Psoas muscle (tissue), 8 donors: Measurements from ENCODE around the gene SLC39A11. TPM values are rescaled to one million over a fixed set of nuclear protein-coding genes. Genes with fewer than 3 reads are reported as not detected.

Source experiments
- ATAC-seq, 4 donors: fragments of 200-7000 bp; cut with Tn5 transposase; one replicate each; pipeline ENCODE4 v1.9.1; 2020; ENCODE audit warnings: moderate library complexity in 3 of 4, mild to moderate bottlenecking in 2 of 4
- DNase-seq, 2 donors: peaks; one replicate each; pipeline ENCODE4 v3.0.0-alpha.2; 2020
- H3K27ac ChIP-seq: fragments of 200-600 bp; one replicate; pipeline ENCODE4 v1.8.0; 2022
- H3K27me3 ChIP-seq, 3 donors: fragments of 200-600 bp in 1 of 3; one replicate each; pipeline versions ENCODE4 v1.6.1 to v1.8.0; 2013 to 2022; ENCODE audit warnings: low read length in 2 of 3, mild to moderate bottlenecking in 2 of 3, moderate library complexity in 1 of 3; ENCODE audit not compliant: insufficient read depth in 3 of 3
- H3K36me3 ChIP-seq, 2 donors: fragments of 200-600 bp in 1 of 2; one replicate each; pipeline versions ENCODE4 v1.6.1 to v1.8.0; 2013 to 2022; ENCODE audit warnings: low read depth in 1 of 2, mild to moderate bottlenecking in 1 of 2, moderate library complexity in 1 of 2; ENCODE audit not compliant: insufficient read depth in 1 of 2
- H3K4me1 ChIP-seq: fragments of 200-600 bp; one replicate; pipeline ENCODE4 v1.8.0; 2022
- H3K4me3 ChIP-seq: fragments of 200-600 bp; one replicate; pipeline ENCODE4 v1.8.0; 2022; ENCODE audit warnings: mild to moderate bottlenecking
- H3K9me3 ChIP-seq: fragments of 200-600 bp; one replicate; pipeline ENCODE4 v1.8.0; 2022
- WGBS, 3 donors: extraction: QIAGEN DNeasy Blood & Tissue Kit; methylation state at CpG; one replicate each; pipeline versions ENCODE4 v1.1.6 to v1.1.7; 2013; 5-methylcytosine and 5-hydroxymethylcytosine counted together
- intact Hi-C, 2 donors: fragments of 100-400 bp; cut with DNase I; formaldehyde crosslinking; loops; one replicate each; pipeline versions ENCODE4 v1.11.0 to v1.14.2; 2022
- polyA plus RNA-seq, 3 donors: library from polyadenylated mRNA; stranded (reverse); fragments of 200-250 nt; gene quantifications; one replicate each; pipeline ENCODE4 v1.2.3, GENCODE V29; 2013
- total RNA-seq, 4 donors: library from RNA; stranded (reverse); fragmentation: NEBNext Ultra II Directional in 2 of 4; extraction: Animal tissue kit (Norgen Biotek cat#: 25700) in 2 of 4; gene quantifications; one replicate each; pipeline versions ENCODE4 v1.2.1 to v1.2.4, GENCODE V29; 2021 to 2023
- TF ChIP-seq, protein P1 (sequence below): fragments of 200-600 bp; IDR thresholded peaks from one replicate; pipeline ENCODE4 v1.8.0; 2022; ENCODE audit warnings: antibody characterized with exemption
- donor health status: healthy with polysubstance abuse.
- donor health status: DM: no; HTN: no; CAD: no; lungs with moderate emphysema.
- donor health status: Bipolar disorder and iron deficiency.
- donor health status: healthy.
- donor health status: DM: yes; HTN: yes; CAD: no.
- donor health status: DM: no; HTN: no; CAD: no.
- donor health status: DM: no; HTN: no; CAD: no.
- donor health status: DM: yes; HTN: yes; CAD: no.

SLC39A11 gene
- total and polyA plus RNA-seq, 7 donors, result 1.6 to 9.7 (median 7.9) TPM

DNA sequence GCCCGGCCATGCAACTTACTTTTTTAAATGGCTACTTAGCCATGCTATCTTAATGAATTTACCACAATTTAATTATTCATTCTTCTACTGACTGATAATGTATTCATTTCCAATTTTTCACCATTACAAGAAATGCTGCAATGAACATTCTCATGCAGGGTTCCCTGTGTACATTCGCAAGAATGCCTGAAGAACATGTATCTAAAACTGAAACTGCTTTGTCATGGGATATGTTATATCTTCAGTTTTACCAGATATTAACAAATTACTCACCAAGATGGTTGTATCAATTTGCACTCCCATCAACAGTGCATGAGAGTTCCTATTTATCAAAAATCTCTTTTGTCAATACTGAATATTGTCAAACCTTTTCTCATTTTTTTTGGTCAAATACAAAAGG is 100.8 kb downstream of the SLC39A11 start:
- 94 to 100% (median 98%) methylated on average over 2 of the region's 2 CpGs for WGBS, 3 donors
- no peaks in the 10 kb centered on the region for H3K36me3 ChIP-seq
- H3K27ac ChIP-seq, result no peak overlapping the region
- ATAC-seq (no peak), DNase-seq (no peak)
- TF ChIP-seq, protein P1, sequence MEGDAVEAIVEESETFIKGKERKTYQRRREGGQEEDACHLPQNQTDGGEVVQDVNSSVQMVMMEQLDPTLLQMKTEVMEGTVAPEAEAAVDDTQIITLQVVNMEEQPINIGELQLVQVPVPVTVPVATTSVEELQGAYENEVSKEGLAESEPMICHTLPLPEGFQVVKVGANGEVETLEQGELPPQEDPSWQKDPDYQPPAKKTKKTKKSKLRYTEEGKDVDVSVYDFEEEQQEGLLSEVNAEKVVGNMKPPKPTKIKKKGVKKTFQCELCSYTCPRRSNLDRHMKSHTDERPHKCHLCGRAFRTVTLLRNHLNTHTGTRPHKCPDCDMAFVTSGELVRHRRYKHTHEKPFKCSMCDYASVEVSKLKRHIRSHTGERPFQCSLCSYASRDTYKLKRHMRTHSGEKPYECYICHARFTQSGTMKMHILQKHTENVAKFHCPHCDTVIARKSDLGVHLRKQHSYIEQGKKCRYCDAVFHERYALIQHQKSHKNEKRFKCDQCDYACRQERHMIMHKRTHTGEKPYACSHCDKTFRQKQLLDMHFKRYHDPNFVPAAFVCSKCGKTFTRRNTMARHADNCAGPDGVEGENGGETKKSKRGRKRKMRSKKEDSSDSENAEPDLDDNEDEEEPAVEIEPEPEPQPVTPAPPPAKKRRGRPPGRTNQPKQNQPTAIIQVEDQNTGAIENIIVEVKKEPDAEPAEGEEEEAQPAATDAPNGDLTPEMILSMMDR, result no peak
- no peaks in the 10 kb centered on the region for H3K27me3 ChIP-seq
- H3K4me3 ChIP-seq, result no peak overlapping the region
- H3K4me1 ChIP-seq, result no peaks in the 10 kb centered on the region
- no peaks in the 10 kb centered on the region for H3K9me3 ChIP-seq
- intact Hi-C loops, result no loop called here

DNA sequence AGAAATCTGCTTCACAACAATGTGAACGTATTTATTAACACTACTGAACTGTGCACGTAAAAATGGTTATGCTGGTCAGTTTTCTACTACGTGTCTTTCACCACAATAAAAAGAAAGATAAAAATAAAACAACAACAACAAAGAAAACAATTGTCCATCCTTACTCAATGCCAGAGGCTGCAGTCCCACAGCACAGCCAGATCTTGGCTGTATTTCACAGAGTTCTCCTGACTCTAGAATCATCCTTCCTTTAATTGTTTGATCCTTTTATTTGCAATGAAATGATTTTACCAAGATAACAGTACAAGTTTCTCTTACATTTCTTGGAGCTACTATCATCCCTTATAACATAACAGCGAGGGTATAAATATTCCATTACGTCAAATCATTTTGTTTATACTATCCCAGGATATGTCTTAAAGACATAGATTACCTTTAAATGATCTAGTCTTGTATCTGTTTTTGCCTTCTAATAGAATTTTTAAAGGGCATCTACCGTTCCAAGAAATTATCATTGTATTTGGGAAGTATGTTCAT is 103.3 kb downstream of the SLC39A11 start:
- WGBS, 3 donors, result 90 to 94% (median 90%) methylated on average over 6 of the region's 6 CpGs
- intact Hi-C loops, result loop anchor here (5.0 kb wide), 2 partner anchors 168 to 262 kb away; no protein-coding TSS in a partner anchor
- H3K9me3 ChIP-seq, result no peaks in the 10 kb centered on the region
- ATAC-seq, result no peak
- no peaks in the 10 kb centered on the region for H3K36me3 ChIP-seq
- no peak overlapping the region for H3K4me3 ChIP-seq
- H3K27ac ChIP-seq, result no peak overlapping the region
- H3K27me3 ChIP-seq, result no peaks in the 10 kb centered on the region
- H3K4me1 ChIP-seq, result no peaks in the 10 kb centered on the region
- no peak for DNase-seq
- TF ChIP-seq, protein P1, result no peak

DNA sequence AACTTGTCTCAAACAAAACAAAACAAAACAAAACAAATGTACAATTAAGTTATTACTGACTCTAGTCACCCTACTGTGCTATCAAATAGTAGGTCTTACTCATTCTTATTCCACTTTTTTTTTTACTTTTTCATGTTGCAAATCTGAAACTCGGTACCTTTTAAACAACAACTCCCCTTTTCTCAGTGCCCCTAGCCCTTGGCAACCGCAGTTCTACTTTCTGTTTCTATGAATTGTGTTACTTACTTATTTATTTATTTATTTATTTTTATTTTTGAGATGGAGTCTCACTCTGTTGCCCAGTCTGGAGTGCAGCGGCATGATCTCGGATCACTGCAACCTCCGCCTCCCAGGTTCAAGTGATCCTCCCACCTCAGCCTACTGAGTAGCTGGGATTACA is 104.0 kb downstream of the SLC39A11 start:
- TF ChIP-seq, protein P1, result no peak
- 96 to 97% (median 96%) methylated on average over 5 of the region's 5 CpGs for WGBS, 3 donors
- no peaks in the 10 kb centered on the region for H3K9me3 ChIP-seq
- H3K27me3 ChIP-seq, result no peaks in the 10 kb centered on the region
- H3K27ac ChIP-seq, result no peak overlapping the region
- ATAC-seq (no peak), DNase-seq (no peak)
- no peak overlapping the region for H3K4me3 ChIP-seq
- intact Hi-C loops, result loop anchor here (5.0 kb wide), 2 partner anchors 169 to 261 kb away; no protein-coding TSS in a partner anchor
- no peaks in the 10 kb centered on the region for H3K4me1 ChIP-seq
- no peaks in the 10 kb centered on the region for H3K36me3 ChIP-seq

DNA sequence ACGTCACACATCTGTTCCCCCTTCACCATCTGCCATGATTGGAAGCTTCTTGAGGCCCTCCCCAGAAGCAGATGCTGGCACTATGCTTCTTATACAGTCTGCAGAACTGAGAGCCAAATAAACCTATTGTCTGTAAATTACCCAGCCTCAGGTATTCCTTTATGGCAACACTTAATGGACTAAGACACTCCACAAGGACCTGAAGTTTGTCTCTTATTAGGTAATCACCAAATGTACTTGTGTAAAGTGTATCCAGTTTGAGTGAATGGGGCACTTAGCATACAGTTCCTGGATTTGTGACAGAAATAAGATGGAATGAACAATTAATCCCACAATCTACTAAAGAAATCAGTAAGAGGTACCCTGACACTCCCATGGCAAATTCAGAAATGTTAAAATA is 105.3 kb downstream of the SLC39A11 start:
- TF ChIP-seq, protein P1, result no peak
- Histone ChIP-seq H3K4me1 (no peaks in the 10 kb centered on the region), H3K9me3 (no peaks in the 10 kb centered on the region), H3K36me3 (no peaks in the 10 kb centered on the region), H3K27ac (no peak overlapping the region), H3K4me3 (no peak overlapping the region), H3K27me3 (no peaks in the 10 kb centered on the region)
- 93 to 100% (median 93%) methylated on average over 1 of the region's 1 CpG for WGBS, 3 donors
- ATAC-seq (no peak), DNase-seq (no peak)
- intact Hi-C loops, result loop anchor here (2.0 to 5.0 kb wide), 3 partner anchors 170 to 260 kb away; no protein-coding TSS in a partner anchor
